Amniotic epithelial cell (primary cell): ENCODE results near the gene TUBD1.
"Not testable (repeated sequence)": the region's sequence is repeated elsewhere in the genome, so short reads cannot be mapped to it uniquely, and the experiment has no call there.

Experiments used
- DNase-seq: peaks from one replicate; pipeline ENCODE4 v3.0.0-alpha.2; 2010; ENCODE audit warnings: low read depth

Gene TUBD1

GRCh38 chr17:59892924-59893675 is at the start of gene TUBD1, which contains the start of gene RPS6KB1:
Gene TUBD1 (minus strand): TSS chr17:59892943. CDS start chr17:59891002, 1,941 bp downstream.
Gene RPS6KB1 (plus strand): TSS chr17:59893121. CDS start chr17:59893185, 64 bp downstream.
- DNase-seq = peak; percentile 99

GRCh38 chr17:59941131-59941530 is 48.4 kb upstream of the TUBD1 start:
- no peak for DNase-seq

DNA sequence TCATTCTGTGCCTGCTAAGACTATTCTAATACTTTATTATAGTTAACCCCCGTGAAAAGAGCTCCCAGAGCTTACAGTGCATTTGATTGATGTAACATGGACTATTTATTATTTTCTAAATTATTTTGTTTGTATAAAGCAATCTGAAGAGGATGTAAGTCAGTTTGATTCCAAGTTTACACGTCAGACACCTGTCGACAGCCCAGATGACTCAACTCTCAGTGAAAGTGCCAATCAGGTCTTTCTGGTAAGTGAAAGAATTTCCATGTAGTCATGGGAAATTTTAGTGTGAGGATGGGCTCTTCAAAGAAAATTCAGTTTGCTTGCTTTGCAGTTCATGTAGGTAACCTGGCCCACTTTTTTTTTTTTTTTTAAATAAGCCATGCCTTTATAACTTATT is 48.0 kb upstream of the TUBD1 start:
- DNase-seq = not testable (repeated sequence)

DNA sequence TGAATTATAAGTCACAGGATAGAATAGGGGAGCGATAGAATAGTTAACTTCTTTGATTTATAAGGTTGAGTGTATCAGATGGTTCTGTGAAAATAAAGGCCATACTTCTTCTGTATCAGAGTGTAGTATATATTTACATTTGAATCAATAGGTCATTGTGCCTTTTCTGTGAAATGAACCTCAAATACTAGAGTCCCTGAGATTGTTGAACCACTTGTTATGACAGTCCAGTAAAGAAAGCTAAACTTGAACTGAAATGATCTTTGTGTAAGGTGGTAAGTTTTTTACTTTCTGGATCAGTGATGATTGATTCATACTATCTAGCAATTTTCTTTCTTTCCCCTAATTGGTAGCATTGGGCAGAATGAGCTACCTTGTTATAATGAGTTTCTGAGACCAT is 40.6 kb upstream of the TUBD1 start:
- DNase-seq = not testable (repeated sequence)

DNA sequence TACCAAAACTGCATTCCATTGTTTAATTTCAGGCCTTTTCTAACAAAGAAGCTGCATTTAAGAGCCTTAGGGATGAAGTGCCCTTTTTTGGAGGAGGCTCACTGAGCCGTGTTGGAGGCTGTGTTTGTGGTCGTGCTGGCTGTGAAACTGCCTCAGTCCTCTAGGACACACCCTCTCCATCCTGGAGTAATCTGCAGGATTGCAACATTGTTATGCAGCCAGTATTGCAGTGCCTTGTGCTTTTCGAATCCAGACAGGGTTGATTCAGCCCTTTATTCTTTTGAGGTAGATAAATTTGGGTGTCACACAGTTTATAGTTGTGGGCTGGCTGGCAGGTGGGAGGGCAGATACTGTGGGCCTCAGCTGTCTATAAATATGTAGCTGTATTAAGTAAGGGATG is 38.0 kb upstream of the TUBD1 start:
- DNase-seq = peak; percentile 84

- DNase-seq = not testable (repeated sequence)
Observed at GRCh38 chr17:59930121-59930520, 37.4 kb upstream of the TUBD1 start.

- DNase-seq = not testable (repeated sequence)
Observed at GRCh38 chr17:59920637-59921036, 27.9 kb upstream of the TUBD1 start.

- no peak for DNase-seq
Observed at GRCh38 chr17:59916446-59916845, 23.7 kb upstream of the TUBD1 start.

- peak; percentile 32 for DNase-seq
Observed at GRCh38 chr17:59914274-59914854, 21.6 kb upstream of the TUBD1 start.

- DNase-seq = no peak
Observed at GRCh38 chr17:59907467-59907866, 14.7 kb upstream of the TUBD1 start.

DNA sequence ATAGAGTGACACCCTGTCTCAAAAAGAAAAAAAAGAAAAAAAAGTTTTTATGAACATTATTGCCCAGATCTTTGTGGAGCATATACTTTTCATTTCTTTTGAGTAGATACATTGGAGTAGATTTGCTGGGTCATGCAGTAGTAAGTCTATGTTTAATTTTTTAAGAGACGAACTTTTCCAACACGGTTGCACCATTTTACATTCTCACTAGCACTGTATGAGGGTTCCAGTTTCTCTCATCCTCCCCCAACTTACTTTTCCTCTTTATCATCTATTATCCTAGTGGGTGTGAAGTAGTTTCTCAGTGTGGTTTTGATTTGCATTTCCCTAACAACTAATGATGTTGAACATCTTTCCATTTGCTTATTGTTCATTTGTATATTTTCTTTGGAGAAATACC is 10.7 kb upstream of the TUBD1 start:
- DNase-seq = no peak

DNA sequence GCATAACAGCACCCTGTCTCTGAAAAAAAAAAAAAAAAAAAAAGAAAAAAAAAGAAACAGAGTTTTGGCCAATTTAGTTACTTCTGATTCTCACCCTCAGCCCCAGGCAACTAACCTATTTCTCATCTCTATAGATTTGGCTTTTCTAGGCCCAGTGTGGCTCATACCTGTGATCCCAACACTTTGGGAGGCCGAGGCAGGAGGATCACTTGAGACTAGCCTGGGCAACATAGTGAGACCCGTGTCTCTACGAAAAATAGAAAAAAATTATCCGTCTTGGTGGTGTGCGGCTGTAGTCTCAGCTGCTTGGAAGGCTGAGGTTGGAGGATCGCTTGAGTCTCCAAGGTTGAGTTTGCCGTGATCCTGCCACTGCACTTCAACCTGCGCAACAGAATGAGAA is 8.9 kb upstream of the TUBD1 start:
- no peak for DNase-seq

DNA sequence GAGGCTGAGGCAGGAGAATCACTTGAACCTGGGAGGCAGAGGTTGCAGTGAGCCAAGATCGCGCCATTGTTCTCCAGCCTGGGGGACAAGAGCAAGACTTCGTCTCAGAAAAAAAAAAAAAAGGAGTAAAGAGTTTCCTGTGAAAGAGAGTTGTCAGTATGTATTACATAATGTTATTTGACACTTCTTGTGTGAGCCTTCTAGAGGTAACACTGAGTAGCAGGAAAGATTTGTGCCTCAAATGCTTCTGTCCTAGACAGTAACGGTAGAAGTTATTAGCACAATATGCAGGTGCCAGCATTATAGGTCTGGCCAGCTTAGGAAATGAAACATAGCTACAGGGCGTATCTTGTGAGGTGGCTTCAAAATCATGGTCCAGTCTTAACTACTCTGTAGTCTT is 6.4 kb upstream of the TUBD1 start:
- peak; percentile 48 for DNase-seq

GRCh38 chr17:59897090-59897489 is 4.3 kb upstream of the TUBD1 start:
- DNase-seq = peak; percentile 29

DNA sequence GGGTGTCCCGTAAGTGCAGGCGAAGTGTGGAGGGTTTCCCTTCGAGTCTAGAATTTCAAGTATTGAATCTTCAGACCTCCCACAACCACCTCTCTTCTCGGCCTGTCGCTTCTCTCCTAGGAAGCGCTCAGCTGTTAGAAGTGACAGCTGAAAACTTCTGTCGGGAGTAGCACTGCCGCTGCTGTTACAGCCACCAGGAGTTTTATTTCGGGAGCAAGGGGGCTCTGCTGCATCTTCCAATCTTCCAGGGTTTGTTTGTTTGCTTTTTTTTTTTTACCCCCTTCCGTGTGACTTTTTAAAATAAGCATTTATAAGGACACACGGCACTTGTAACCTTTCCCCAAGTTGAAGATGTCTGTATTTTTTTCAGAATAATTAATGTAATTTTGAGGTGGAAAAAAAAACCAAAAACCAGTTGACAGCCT is 945 bp upstream of the TUBD1 start:
- DNase-seq = peak; percentile 9

GRCh38 chr17:59892251-59892923 is 356 bp downstream of the TUBD1 start:
- DNase-seq = no peak

DNA sequence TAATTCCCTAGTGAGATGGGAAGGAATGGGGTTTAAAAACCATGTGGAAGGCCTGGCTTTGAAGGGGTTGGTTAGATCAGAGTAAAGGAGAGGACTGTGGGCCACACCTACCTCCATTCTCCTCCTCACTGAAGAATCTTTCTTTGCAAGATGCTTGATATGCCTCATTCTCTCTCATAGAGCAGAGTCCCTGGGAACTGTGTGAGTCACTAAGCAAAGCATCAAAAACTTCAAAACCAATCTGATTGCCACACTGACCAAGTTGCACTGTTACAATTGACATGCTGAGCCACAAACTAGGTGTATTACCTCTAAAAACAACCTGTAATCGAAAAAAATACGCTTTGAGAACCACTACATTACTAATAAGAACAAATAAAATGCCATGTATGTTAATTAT is 2.0 kb downstream of the TUBD1 start:
- DNase-seq = peak; percentile 45

- DNase-seq = no peak
Observed at GRCh38 chr17:59888145-59888750, 4.5 kb downstream of the TUBD1 start.

GRCh38 chr17:59884861-59885260 is 7.9 kb downstream of the TUBD1 start:
- no peak for DNase-seq

- no peak for DNase-seq
Observed at GRCh38 chr17:59878624-59879023, 14.1 kb downstream of the TUBD1 start.

DNA sequence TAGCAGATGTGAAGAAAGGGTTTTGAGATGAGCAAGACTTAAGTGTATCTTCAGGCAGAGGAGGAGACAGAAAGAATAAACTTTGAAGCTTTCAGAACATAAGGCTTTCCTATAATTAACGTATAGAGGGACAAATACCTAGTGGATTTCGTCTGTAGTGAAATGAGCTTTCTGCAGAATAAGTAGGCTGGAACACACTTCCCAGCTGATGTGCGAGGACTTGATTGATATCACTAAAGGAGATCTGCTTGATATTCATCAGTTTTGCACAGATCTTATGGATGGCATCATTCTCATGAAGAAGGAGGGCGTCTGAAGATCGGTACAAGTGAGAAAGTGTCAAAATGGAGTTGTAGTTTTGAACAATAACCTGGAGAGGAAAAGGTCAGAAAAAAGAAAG is 14.8 kb downstream of the TUBD1 start:
- no peak for DNase-seq

GRCh38 chr17:59876107-59876506 is 16.6 kb downstream of the TUBD1 start:
- peak; percentile 81 for DNase-seq

- DNase-seq = no peak
Observed at GRCh38 chr17:59874376-59874775, 18.4 kb downstream of the TUBD1 start.
